GM12874 (cell line): ENCODE data around the gene ESRP2.

Experiments
- TF ChIP-seq, protein P1 (sequence below): IDR thresholded peaks from 2 replicates; pipeline ENCODE4 v1.5.1; 2011; ENCODE audit warnings: low read depth, mild to moderate bottlenecking, control low read depth, low read length, moderate library complexity; ENCODE audit not compliant: insufficient read depth

ESRP2 gene

GRCh38 chr16:68259007-68259825, 23.3 kb upstream of the ESRP2 start:
- TF ChIP-seq, protein P1, sequence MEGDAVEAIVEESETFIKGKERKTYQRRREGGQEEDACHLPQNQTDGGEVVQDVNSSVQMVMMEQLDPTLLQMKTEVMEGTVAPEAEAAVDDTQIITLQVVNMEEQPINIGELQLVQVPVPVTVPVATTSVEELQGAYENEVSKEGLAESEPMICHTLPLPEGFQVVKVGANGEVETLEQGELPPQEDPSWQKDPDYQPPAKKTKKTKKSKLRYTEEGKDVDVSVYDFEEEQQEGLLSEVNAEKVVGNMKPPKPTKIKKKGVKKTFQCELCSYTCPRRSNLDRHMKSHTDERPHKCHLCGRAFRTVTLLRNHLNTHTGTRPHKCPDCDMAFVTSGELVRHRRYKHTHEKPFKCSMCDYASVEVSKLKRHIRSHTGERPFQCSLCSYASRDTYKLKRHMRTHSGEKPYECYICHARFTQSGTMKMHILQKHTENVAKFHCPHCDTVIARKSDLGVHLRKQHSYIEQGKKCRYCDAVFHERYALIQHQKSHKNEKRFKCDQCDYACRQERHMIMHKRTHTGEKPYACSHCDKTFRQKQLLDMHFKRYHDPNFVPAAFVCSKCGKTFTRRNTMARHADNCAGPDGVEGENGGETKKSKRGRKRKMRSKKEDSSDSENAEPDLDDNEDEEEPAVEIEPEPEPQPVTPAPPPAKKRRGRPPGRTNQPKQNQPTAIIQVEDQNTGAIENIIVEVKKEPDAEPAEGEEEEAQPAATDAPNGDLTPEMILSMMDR = no peak

- TF ChIP-seq, protein P1 = no peak
These were observed 22.2 kb upstream of the ESRP2 start for GRCh38 chr16:68257906-68258800.

GRCh38 chr16:68257251-68257905, 21.5 kb upstream of the ESRP2 start:
- TF ChIP-seq, protein P1 = no peak

- TF ChIP-seq, protein P1 = no peak
These were observed 19.8 kb upstream of the ESRP2 start for GRCh38 chr16:68255712-68256111.

GRCh38 chr16:68253721-68254120, 17.8 kb upstream of the ESRP2 start:
- TF ChIP-seq, protein P1 = no peak

GRCh38 chr16:68252383-68252782, 16.5 kb upstream of the ESRP2 start:
- TF ChIP-seq, protein P1 = no peak

GRCh38 chr16:68251832-68252231, 15.9 kb upstream of the ESRP2 start:
- TF ChIP-seq, protein P1 = no peak
